HG02759 (cell line): ENCODE measurements around the gene GSPT2.
"Not testable (repeated sequence)": the region's sequence is repeated elsewhere in the genome, so short reads cannot be mapped to it uniquely, and the experiment has no call there.

Experiments
- ATAC-seq: cut with Tn5 transposase; IDR thresholded peaks from one replicate; pipeline ENCODE4 v1.9.1; 2021; ENCODE audit warnings: mild to moderate bottlenecking, moderate library complexity; ENCODE audit not compliant: unreplicated experiment

Gene GSPT2

GRCh38 chrX:51743179-51743957 lies at the start of gene GSPT2:
Gene GSPT2, plus strand, starts transcription at chrX:51743442. Its CDS starts 185 bp downstream, at chrX:51743627.
- ATAC-seq, result peak; percentile 96

GRCh38 chrX:51694254-51694653 lies 49.0 kb upstream of the GSPT2 start:
- ATAC-seq, result no peak

GRCh38 chrX:51697397-51697796 lies 45.8 kb upstream of the GSPT2 start:
- no peak for ATAC-seq

- ATAC-seq, result not testable (repeated sequence)
Observed at GRCh38 chrX:51710277-51711164, 32.7 kb upstream of the GSPT2 start, which contains the start of gene CENPVL1. Gene CENPVL1, plus strand, starts transcription at chrX:51710512. Its CDS starts 0 bp downstream, at chrX:51710512.

GRCh38 chrX:51712943-51713647 lies 30.1 kb upstream of the GSPT2 start:
- not testable (repeated sequence) for ATAC-seq

- no peak for ATAC-seq
Observed at GRCh38 chrX:51728202-51728601, 15.0 kb upstream of the GSPT2 start.

GRCh38 chrX:51737091-51737490 lies 6.2 kb upstream of the GSPT2 start:
- no peak for ATAC-seq

- ATAC-seq, result no peak
Observed at GRCh38 chrX:51742586-51742985, 656 bp upstream of the GSPT2 start.

- no peak for ATAC-seq
Observed at GRCh38 chrX:51747671-51748070, 4.4 kb downstream of the GSPT2 start.

- no peak for ATAC-seq
Observed at GRCh38 chrX:51759055-51759839, 16.0 kb downstream of the GSPT2 start.

- no peak for ATAC-seq
Observed at GRCh38 chrX:51760657-51761056, 17.4 kb downstream of the GSPT2 start.

- no peak for ATAC-seq
Observed at GRCh38 chrX:51766546-51766945, 23.3 kb downstream of the GSPT2 start.

- no peak for ATAC-seq
Observed at GRCh38 chrX:51776851-51777250, 33.6 kb downstream of the GSPT2 start.

- ATAC-seq, result no peak
Observed at GRCh38 chrX:51779306-51779705, 36.1 kb downstream of the GSPT2 start.

- no peak for ATAC-seq
Observed at GRCh38 chrX:51795136-51795535, 51.9 kb downstream of the GSPT2 start.
